ES-I3 (cell line): ENCODE measurements around the gene CNPY3.
"Not testable (repeated sequence)": the region's sequence is repeated elsewhere in the genome, so short reads cannot be mapped to it uniquely, and the experiment has no call there.

Source experiments
- H3K36me3 ChIP-seq: 2 replicates; pipeline ENCODE4 v1.6.1; 2013; ENCODE audit warnings: mild to moderate bottlenecking, low read length, control low read depth, moderate library complexity; ENCODE audit not compliant: insufficient read depth
- H3K4me1 ChIP-seq: 2 replicates; pipeline ENCODE4 v1.6.1; 2013; ENCODE audit warnings: mild to moderate bottlenecking, control low read depth, low read length; ENCODE audit not compliant: insufficient read depth
- H3K9ac ChIP-seq: 2 replicates; pipeline ENCODE4 v1.6.1; 2013; ENCODE audit warnings: low read depth, mild to moderate bottlenecking, low read length, moderate library complexity
- H3K9me3 ChIP-seq: 2 replicates; pipeline ENCODE4 v1.6.1; 2013; ENCODE audit warnings: mild to moderate bottlenecking, low read length, moderate library complexity; ENCODE audit not compliant: control insufficient read depth, insufficient read depth

The CNPY3 gene

DNA sequence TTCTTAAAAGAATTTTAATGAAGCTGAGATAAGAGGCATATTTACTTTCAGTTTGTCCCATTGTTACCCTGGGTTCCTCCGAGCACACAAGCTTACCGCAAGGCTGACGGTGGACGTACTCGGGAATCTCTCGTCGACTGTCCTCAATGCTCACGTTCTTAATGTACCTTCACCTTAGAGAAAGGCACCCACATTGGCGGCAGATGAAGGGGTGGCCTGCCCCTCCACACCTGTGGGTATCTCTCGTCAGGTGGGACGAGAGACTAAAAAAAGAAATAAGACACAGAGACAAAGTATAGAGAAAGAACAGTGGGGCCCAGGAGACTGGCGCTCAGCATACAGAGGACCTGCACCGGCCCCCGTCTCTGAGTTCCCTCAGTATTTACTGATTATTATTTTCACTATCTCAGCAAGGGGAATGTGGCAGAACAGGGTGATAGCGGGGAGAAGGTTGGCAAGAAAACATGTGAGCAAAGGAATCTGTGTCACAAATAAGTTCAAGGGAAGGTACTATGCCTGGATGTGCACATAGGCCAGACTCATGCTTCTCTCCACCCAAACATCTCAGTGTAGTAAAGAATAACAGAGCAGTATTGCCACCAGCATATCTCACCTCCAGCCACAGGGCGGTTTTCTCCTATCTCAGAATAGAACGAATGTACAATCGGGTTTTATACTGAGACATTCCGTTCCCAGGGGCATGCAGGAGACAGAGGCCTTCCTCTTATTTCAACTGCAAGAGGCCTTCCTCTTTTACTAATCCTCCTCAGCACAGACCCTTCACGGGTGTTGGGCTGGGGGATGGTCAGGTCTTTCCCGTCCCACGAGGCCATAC, 26.6 kb upstream of the CNPY3 start:
- not testable (repeated sequence) for H3K36me3 ChIP-seq, H3K9ac ChIP-seq, H3K9me3 ChIP-seq, H3K4me1 ChIP-seq

DNA sequence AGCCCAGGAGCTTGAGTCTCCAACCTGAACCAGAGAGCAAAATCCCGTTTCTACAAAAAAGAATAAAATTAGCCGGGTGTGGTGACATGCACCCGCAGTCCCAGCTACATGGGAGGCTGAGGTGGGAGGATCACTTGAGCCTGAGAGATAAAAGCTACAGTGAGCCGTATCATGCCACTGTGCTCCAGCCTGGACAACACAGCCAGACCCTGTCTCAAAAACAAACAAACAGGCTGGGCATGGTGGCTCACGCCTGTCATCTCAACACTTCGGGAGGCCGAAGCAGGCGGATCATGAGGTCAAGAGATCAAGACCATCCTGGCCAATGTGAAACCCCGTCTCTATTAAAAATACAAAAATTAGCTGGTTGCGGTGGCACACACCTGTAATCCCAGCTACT, 24.8 kb upstream of the CNPY3 start:
- Histone ChIP-seq H3K36me3 (no peaks in the 10 kb centered on the region), H3K4me1 (0 out of 2 replicates have a peak, but pooled peaks cover 3% of the 10 kb centered on the region), H3K9ac (no peak overlapping the region), H3K9me3 (no peaks in the 10 kb centered on the region)

DNA sequence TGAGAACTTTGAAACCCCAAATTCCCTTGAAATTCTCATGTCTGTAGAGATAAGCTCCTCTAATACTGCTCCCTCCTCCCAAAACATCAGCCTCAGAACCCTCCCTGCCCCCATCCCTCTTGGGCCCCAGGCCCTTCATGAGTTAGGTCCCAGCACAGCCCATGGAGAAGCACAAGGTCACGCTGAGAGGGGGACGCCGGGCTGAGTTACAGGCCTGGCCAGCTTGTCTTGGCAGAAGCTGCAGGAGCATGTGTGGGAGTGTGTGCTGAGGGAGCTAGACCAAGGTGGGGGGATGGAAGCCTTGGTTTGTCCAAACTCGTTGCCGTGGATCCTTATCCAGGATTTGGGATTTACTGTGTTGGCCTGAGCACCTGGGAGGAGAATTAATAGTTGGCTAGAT, 21.9 kb upstream of the CNPY3 start:
- Histone ChIP-seq H3K9ac (no peak overlapping the region), H3K4me1 (no peaks in the 10 kb centered on the region), H3K36me3 (no peaks in the 10 kb centered on the region), H3K9me3 (no peaks in the 10 kb centered on the region)

DNA sequence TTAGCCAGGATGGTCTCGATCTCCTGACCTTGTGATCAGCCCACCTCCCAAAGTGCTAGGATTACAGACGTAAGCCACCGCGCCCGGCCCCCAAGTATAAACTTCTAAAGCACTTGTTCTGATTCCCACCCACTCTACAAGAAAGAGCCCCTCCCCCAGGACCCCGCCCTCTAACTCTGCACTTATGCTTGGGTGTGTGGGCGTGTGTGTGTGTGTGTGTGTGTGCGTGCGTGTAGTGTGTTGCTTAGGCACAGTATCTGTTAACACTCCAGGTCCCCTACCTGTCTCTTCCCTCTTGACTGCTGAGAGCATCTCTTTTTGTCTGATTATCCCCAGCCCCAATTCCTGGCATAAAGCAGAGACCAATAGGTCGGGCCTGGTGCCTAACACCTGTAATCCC, 19.4 kb upstream of the CNPY3 start:
- no peaks in the 10 kb centered on the region for H3K4me1 ChIP-seq
- H3K36me3 ChIP-seq, result no peaks in the 10 kb centered on the region
- H3K9ac ChIP-seq, result no peak overlapping the region
- no peaks in the 10 kb centered on the region for H3K9me3 ChIP-seq

DNA sequence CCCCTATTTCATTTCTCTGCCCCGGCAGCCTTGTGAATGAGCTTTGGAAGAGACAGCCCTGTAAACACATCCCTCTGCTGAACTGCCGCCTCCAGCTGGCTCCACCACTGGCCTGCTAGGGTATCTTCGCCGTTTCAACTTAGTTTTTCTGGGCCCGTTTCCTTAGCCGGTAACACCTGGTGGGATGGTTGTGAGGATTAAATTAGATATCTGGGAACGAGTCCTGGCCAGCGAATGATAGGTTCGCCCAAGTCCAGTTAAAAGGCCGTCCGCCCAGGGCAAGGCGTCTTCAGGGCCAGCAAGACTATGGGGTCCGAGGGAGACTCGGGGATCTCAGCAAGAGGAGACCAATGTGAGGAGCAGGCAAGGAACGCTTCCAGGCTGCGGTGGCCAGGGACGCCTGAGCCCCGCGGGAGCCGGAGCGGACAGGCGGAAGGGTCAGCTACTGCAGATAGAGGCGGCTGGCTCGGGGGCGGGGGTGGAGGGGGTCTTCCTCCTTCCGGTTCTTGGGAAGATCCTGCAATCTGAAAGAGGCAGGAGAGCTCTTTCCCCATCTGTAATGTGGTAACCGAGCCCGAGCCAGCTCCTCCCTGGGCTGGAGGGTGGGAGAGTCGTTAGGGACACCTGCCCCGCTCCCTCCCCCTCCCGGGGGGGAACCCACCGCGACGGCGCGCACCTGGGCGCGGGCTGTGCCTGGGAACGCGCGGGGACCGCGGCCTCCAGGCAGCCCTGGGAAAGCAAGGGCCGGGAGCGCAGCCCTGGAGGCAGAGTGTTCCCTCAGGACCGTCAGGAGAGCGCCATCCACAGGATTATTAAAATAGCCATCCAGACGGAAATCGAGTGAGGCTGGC, 17.9 kb upstream of the CNPY3 start:
- Histone ChIP-seq H3K36me3 (no peaks in the 10 kb centered on the region), H3K9me3 (no peaks in the 10 kb centered on the region), H3K4me1 (no peaks in the 10 kb centered on the region), H3K9ac (peak overlapping the region; percentile 67)

DNA sequence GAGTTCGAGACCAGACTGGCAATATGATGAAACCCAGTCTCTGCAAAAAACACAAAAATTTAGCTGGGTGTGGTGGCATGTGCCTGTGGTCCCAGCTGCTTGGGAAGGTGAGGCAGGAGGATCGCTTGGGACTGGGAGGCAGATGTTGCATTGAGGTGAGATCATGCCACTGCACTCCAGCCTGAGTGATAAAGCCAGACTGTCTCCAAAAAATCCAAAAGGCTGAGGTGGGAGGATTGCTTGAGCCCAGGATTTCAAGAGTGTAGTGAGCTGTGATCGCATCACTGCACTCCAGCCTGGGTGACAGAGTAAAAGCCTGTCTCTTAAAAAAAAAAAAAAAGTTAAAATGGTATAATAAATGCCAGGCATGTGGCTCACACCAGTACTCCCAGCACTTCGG, 14.7 kb upstream of the CNPY3 start:
- Histone ChIP-seq H3K36me3 (no peaks in the 10 kb centered on the region), H3K9ac (no peak overlapping the region), H3K9me3 (no peaks in the 10 kb centered on the region), H3K4me1 (no peaks in the 10 kb centered on the region)

DNA sequence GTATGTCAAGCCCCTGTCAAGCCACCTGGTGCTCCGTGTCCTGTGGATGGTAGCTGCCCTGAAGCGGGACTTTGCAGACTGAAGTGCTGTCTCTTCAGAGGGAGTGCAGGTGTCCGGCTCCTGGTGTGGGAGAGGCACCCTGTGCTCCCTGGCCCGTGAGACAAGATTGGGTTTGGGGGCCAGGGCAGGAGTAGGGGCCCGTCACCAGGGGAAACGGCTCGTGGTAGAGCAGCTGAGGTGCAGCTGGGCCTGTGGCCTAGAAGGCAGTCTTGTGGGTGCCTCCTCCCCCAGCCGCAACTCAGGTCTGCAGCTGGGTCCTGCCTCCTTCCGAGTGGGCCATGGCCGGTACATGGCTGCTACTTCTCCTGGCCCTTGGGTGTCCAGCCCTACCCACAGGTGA, 13.5 kb upstream of the CNPY3 start, which contains the start of gene PTCRA:
PTCRA (plus strand) TSS at position 322 of the 400 bp plus-strand sequence; CDS start at position 339, 17 bp downstream.
- Histone ChIP-seq H3K36me3 (no peaks in the 10 kb centered on the region), H3K9me3 (no peaks in the 10 kb centered on the region), H3K4me1 (no peaks in the 10 kb centered on the region), H3K9ac (no peak within 1 kb of the TSS)

DNA sequence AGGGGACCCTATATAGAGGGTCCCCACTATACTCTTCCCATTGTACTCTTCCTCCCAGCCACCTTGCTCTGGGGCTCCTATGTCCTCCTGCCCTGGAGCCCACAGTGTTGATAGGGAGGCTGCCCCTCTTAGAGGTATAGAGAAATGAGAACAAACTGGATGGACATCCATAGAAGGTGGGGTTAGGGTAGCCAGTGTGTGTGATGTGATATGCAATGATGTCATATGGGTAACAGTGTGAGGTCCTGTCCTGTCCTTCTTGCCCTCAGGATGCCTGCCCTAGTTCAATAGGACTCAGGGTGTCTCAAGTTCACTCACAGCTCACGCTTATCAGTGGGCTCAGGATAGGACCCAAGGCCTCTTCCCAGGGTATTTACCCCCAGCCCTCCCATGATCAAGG, 13.0 kb upstream of the CNPY3 start:
- Histone ChIP-seq H3K4me1 (no peaks in the 10 kb centered on the region), H3K36me3 (no peaks in the 10 kb centered on the region), H3K9ac (no peak overlapping the region), H3K9me3 (no peaks in the 10 kb centered on the region)

DNA sequence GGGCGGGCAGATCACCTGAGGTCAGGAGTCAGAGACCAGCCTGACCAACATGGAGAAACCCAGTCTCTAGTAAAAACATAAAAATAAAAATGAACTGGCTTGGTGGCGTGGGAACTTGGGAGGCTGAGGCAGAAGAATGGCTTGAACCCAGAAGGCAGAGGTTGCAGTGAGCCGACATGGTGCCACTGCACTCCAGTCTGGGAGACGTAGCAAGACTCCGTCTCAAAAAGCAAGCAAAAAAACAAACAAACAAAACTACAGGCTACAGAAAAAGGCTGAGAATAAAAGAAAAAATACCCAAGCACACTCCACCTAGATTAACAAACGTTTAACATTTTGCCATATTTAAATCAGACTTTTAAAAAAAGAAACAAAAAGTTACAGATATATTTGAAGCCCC, 7.5 kb upstream of the CNPY3 start:
- Histone ChIP-seq H3K36me3 (no peaks in the 10 kb centered on the region), H3K9ac (no peak overlapping the region), H3K4me1 (peaks cover 10% of the 10 kb centered on the region; the same call in 1 of the 2 replicates), H3K9me3 (no peaks in the 10 kb centered on the region)

DNA sequence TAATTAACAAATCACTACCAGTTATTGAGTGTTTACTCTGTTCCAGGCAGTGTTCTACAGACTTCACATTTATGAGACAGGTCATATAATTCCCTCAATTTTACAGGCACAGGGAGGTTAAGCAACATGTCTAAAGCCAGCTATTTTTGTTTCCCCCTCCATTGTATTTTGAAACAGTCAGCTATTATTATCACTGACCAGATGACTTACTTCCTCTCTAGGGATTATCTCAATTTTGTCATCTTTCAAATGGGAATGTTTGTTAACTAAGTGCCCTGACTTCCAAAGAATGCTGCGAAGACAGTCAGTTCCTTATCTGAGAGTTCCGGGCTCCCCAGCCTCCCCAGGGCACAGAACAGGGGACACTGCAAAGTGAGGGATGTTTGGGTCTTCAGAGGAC, 5.6 kb upstream of the CNPY3 start:
- Histone ChIP-seq H3K4me1 (peaks cover 10% of the 10 kb centered on the region; the same call in 1 of the 2 replicates), H3K9me3 (no peaks in the 10 kb centered on the region)

DNA sequence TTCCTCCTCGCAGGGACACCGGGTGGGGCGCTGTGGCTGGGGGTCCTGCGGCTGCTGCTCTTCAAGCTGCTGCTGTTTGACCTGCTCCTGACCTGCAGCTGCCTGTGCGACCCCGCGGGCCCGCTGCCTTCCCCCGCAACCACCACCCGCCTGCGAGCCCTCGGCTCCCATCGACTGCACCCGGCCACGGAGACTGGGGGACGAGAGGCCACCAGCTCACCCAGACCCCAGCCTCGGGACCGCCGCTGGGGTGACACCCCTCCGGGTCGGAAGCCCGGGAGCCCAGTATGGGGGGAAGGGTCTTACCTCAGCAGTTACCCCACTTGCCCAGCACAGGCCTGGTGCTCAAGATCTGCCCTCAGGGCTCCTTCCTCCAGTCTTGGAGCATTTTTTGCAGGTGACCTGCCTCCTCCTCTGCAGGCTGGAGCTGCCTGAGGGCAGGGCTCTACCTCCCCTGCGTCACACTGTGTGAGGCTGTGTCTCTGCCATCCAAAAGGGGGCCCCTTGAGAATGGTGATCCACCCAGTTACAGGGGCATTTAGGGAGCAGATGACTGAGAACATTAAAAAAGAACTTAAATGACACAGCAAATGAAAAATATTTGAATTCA, 3.9 kb upstream of the CNPY3 start:
- Histone ChIP-seq H3K9me3 (no peaks in the 10 kb centered on the region), H3K9ac (peak overlapping the region; percentile 47), H3K36me3 (no peaks in the 10 kb centered on the region), H3K4me1 (peaks cover 10% of the 10 kb centered on the region; the same call in 1 of the 2 replicates)

More for the DNA sequence above, 5.6 kb upstream of the CNPY3 start:
- Histone ChIP-seq H3K9ac (no peak overlapping the region), H3K36me3 (no peaks in the 10 kb centered on the region)

DNA sequence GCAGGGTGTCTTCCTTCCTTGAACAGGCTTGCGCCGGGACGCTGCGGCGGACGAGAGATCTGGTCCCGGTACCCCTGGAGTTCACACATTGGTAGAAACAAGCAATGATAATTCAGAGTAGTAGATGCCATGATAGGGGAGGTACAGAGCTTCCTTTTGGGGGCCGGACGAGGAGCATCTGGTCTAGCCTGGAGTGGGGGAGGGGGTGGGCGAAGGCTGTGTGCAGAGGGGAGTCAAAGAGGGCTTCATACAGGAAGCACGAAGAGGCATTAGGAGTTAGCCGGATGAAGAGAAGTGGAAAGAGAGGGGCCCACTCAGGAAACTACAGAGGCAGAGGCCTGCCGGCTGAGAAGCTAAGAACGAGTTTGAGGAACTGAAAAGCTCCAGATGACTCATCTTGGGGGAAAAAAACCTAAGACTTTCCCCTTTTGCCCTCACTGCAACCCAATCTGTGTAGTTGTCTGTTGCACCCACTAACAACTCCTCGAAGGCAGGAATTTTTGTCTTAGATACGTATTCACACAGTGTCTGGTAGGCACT, 611 bp downstream of the CNPY3 start:
- Histone ChIP-seq H3K9me3 (no peaks in the 10 kb centered on the region), H3K4me1 (peaks cover 14% of the 10 kb centered on the region; the same call in 1 of the 2 replicates), H3K9ac (peak overlapping the region; percentile 84)

DNA sequence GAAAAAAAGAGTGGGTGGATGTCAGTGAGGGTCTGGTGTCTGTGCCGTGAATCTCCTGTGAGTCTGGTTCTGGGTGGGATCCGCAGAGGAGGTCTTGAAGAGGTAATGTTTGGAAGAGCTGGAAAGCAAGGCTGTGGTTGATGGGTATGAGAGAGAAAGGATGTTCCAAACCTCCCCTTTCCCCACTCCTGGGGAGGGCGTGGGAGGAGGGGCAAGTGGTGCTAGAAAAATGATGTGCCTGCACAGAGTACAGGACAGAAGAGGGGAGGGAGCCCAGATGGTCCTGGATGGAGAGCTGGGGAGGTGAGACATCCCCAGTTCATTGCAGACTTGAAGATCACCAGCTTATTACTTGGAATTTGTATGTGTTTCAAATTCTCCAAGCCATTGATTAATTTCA, 3.1 kb downstream of the CNPY3 start:
- H3K4me1 ChIP-seq, result peaks cover 4% of the 10 kb centered on the region; the same call in 1 of the 2 replicates
- H3K9ac ChIP-seq, result no peak overlapping the region
- H3K9me3 ChIP-seq, result no peaks in the 10 kb centered on the region
- H3K36me3 ChIP-seq, result peaks cover 19% of the 10 kb centered on the region

More for the DNA sequence above, 611 bp downstream of the CNPY3 start:
- H3K36me3 ChIP-seq, result peaks cover 4% of the 10 kb centered on the region

DNA sequence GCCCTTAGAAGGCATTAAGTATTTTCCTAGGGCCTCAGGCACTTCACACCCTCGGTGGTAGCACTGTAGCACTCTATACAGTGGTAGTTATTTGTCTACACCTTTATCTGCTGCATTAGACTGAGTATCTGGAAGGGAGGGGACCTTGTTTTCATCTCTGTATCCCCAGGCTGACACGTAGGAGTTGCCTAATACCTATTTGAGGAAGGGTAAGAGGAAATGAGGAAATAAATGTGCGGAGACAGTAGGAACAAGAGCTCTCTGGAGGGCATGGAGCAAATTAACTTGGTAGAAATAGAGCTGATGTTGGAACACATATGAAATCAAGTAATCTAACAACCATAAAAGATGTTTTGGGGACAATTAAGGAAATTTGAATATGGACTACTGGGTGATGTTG, 3.9 kb downstream of the CNPY3 start:
- no peaks in the 10 kb centered on the region for H3K9me3 ChIP-seq
- H3K4me1 ChIP-seq, result peaks cover 4% of the 10 kb centered on the region; the same call in 1 of the 2 replicates
- peaks cover 23% of the 10 kb centered on the region for H3K36me3 ChIP-seq
- no peak overlapping the region for H3K9ac ChIP-seq
